Brain microvascular endothelial cell (primary cell): Measurements from ENCODE around the gene ZNF446.

Experiments
- DNase-seq: peaks from one replicate; pipeline ENCODE4 v3.0.0-alpha.2; 2020
- H3K27ac ChIP-seq: fragments of 250-450 bp; sonication (Bioruptor Pico); 2 replicates; pipeline ENCODE4 v1.5.1; 2020; ENCODE audit warnings: mild to moderate bottlenecking, moderate library complexity
- H3K27me3 ChIP-seq: fragments of 250-450 bp; sonication (Bioruptor Pico); replicated peaks from 2 replicates; pipeline ENCODE4 v1.5.1; 2020; ENCODE audit warnings: mild to moderate bottlenecking
- H3K36me3 ChIP-seq: fragments of 250-450 bp; sonication (Bioruptor Pico); replicated peaks from 2 replicates; pipeline ENCODE4 v1.5.1; 2020; ENCODE audit warnings: mild to moderate bottlenecking
- H3K4me3 ChIP-seq: 2 replicates; pipeline ENCODE4 v1.5.1; 2011; ENCODE audit warnings: low read depth, mild to moderate bottlenecking, control low read depth, low read length, moderate library complexity
- CTCF ChIP-seq: IDR thresholded peaks from 2 replicates; pipeline ENCODE4 v1.5.1; 2011; ENCODE audit warnings: low read depth, mild to moderate bottlenecking, moderate library complexity, low read length, control low read depth, inconsistent platforms; ENCODE audit errors: missing control alignments
- in situ Hi-C: cut with HindIII; loops from 2 replicates; pipeline ENCODE4 v1.10.0; 2017; ENCODE audit warnings: low sequenced_read_pairs, low pct_ligation_motif_present

ZNF446 gene

GRCh38 chr19:58522709-58523108, 46.6 kb downstream of the ZNF446 start:
- DNase-seq: no peak
- no peak overlapping the region for H3K27ac ChIP-seq
- H3K36me3 ChIP-seq: no peaks in the 10 kb centered on the region
- TF ChIP-seq CTCF: no peak
- no peaks in the 10 kb centered on the region for H3K27me3 ChIP-seq
- H3K4me3 ChIP-seq: no peak overlapping the region
- in situ Hi-C loops: no loop called here

- Histone ChIP-seq H3K36me3 (no peaks in the 10 kb centered on the region), H3K27me3 (peaks cover 5% of the 10 kb centered on the region), H3K27ac (no peak overlapping the region), H3K4me3 (no peak overlapping the region)
- no peak for TF ChIP-seq CTCF
- in situ Hi-C loops: no loop called here
- DNase-seq: no peak
These were observed 53.3 kb downstream of the ZNF446 start for GRCh38 chr19:58529405-58529804.
